ENCODE data around the gene BICD1. TPM values are rescaled to one million over a fixed set of nuclear protein-coding genes. Genes with fewer than 3 reads are reported as not detected.

BICD1 gene
- total and polyA plus RNA-seq, 2 donors (not counting 1 experiment from before 2014, with no cell fraction given): 15.2 to 93.5 TPM

DNA sequence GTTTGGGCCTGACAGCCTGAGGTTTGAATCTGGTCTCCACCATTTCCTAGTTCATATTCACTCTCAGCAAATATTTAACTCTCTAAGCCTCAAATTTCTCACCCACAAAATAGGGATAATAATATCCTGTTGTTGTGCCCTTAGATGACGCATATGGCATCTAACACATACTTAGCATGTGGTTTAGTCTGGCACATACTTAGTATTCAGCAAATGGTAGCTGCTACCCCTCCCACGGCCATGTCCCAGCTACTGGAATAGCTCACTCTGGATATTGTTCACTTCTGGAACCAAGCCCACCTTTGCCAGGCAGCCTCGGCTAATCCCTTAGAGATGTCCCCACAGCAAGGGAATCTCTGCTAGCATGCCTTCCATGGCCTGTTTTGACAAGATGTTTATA, 53.3 kb downstream of the BICD1 start:
- no peak overlapping the region for H3K27ac Mint-ChIP-seq
- POLR2A ChIA-PET: no interaction called here
- no peak for DNase-seq

DNA sequence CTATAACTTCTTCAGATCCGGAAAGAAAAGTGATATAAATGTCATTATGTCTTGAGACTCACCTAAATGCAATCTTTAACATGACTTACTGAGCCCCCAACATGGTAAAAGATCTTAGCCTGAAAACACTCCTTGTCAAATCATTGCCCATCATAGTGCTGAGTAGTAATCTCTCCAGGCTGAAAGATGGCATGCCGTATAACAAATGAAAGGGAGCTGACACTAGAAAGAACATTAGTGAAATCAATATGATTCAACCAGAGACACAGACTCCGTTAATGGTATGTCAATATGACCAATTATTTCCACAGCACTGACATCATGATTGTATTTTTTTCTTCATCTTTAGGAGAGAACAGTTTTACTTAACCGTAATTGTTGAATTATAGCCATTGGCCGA, 54.4 kb downstream of the BICD1 start:
- no peaks in the 10 kb centered on the region for H3K27me3 ChIP-seq (replicated peaks in 1 of 4; ENCODE audit: control extremely low read depth in 1 of 4, control insufficient read depth in 3 of 4, insufficient read depth in 4 of 4, low read length in 3 of 4)
- no peaks in the 10 kb centered on the region for H3K79me2 ChIP-seq (ENCODE audit: control insufficient read depth, insufficient read depth, low read length)
- no peak overlapping the region for H3K4me2 ChIP-seq (replicated peaks; ENCODE audit: low read depth, low read length, poor library complexity, severe bottlenecking)
- intact Hi-C loops (cut with micrococcal nuclease): no loop called here
- no peaks in the 10 kb centered on the region for H4K20me1 ChIP-seq (ENCODE audit: control insufficient read depth, insufficient read depth, low read length, poor library complexity, severe bottlenecking)
- no peaks in the 10 kb centered on the region for H3K36me3 ChIP-seq (replicated peaks in 1 of 2; ENCODE audit: control extremely low read depth in 1 of 2, control insufficient read depth in 1 of 2, extremely low read depth in 1 of 2, insufficient read depth in 2 of 2, low read length in 1 of 2)
- ATAC-seq (ENCODE audit: low read depth) (no peak), DNase-seq (no peak)
- ChIA-PET POLR2A (no interaction called here), CTCF (interaction anchor here (1.1 kb wide), 1 partner anchor 11 kb away, joined by 3 read pairs; no protein-coding TSS in a partner anchor)
- H3K4me3 ChIP-seq (ENCODE audit: control extremely low read depth in 1 of 5, extremely low read depth in 1 of 5, insufficient read depth in 1 of 5, low read depth in 2 of 5, low read length in 4 of 5): no peak overlapping the region
- Mint-ChIP-seq H3K4me1 (no peaks in the 10 kb centered on the region), H3K27me3 (no peaks in the 10 kb centered on the region), H3K4me3 (no peak overlapping the region), H3K27ac (no peak overlapping the region), H3K9me3 (ENCODE audit: insufficient read depth) (no peaks in the 10 kb centered on the region)
- H3K9me3 ChIP-seq (ENCODE audit: control extremely low read depth in 1 of 3, control insufficient read depth in 2 of 3, insufficient read depth in 1 of 3, low read length in 2 of 3): no peaks in the 10 kb centered on the region
- WGBS (ENCODE audit: insufficient coverage): no CpG with 5 or more reads among the region's 5 CpGs
- no peak overlapping the region for H3K9ac ChIP-seq (ENCODE audit: low read length)
- H3K27ac ChIP-seq (ENCODE audit: low read length in 2 of 2): no peak overlapping the region
- H3K4me1 ChIP-seq (ENCODE audit: control insufficient read depth in 2 of 2, insufficient read depth in 2 of 2, low read length in 2 of 2): no peaks in the 10 kb centered on the region
- H2AFZ ChIP-seq (ENCODE audit: insufficient read depth, low read depth, low read length, poor library complexity, severe bottlenecking): no peak overlapping the region
- TF ChIP-seq, protein P1, sequence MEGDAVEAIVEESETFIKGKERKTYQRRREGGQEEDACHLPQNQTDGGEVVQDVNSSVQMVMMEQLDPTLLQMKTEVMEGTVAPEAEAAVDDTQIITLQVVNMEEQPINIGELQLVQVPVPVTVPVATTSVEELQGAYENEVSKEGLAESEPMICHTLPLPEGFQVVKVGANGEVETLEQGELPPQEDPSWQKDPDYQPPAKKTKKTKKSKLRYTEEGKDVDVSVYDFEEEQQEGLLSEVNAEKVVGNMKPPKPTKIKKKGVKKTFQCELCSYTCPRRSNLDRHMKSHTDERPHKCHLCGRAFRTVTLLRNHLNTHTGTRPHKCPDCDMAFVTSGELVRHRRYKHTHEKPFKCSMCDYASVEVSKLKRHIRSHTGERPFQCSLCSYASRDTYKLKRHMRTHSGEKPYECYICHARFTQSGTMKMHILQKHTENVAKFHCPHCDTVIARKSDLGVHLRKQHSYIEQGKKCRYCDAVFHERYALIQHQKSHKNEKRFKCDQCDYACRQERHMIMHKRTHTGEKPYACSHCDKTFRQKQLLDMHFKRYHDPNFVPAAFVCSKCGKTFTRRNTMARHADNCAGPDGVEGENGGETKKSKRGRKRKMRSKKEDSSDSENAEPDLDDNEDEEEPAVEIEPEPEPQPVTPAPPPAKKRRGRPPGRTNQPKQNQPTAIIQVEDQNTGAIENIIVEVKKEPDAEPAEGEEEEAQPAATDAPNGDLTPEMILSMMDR (IDR thresholded peaks at IDR 0.05): no peak
- no peak for TF ChIP-seq EZH2 (IDR thresholded peaks at IDR 0.05; ENCODE audit: borderline replicate concordance, insufficient read depth, low read depth, low read length, poor library complexity, severe bottlenecking)

More for the DNA sequence above, 53.3 kb downstream of the BICD1 start:
- no peak overlapping the region for H3K4me2 ChIP-seq (replicated peaks; ENCODE audit: low read depth, low read length, poor library complexity, severe bottlenecking)
- no peak overlapping the region for H3K4me3 ChIP-seq (ENCODE audit: control extremely low read depth in 1 of 5, extremely low read depth in 1 of 5, insufficient read depth in 1 of 5, low read depth in 2 of 5, low read length in 4 of 5)
- TF ChIP-seq EZH2 (IDR thresholded peaks at IDR 0.05; ENCODE audit: borderline replicate concordance, insufficient read depth, low read depth, low read length, poor library complexity, severe bottlenecking): no peak
- TF ChIP-seq, protein P1 (IDR thresholded peaks at IDR 0.05): no peak
- no peak overlapping the region for H3K9ac ChIP-seq (ENCODE audit: low read length)
- no peaks in the 10 kb centered on the region for H3K9me3 Mint-ChIP-seq (ENCODE audit: insufficient read depth)
- intact Hi-C loops (cut with micrococcal nuclease): no loop called here
- no peak for ATAC-seq (ENCODE audit: low read depth)
- no peaks in the 10 kb centered on the region for H4K20me1 ChIP-seq (ENCODE audit: control insufficient read depth, insufficient read depth, low read length, poor library complexity, severe bottlenecking)
- H3K4me1 ChIP-seq (ENCODE audit: control insufficient read depth in 2 of 2, insufficient read depth in 2 of 2, low read length in 2 of 2): no peaks in the 10 kb centered on the region
- H3K9me3 ChIP-seq (ENCODE audit: control extremely low read depth in 1 of 3, control insufficient read depth in 2 of 3, insufficient read depth in 1 of 3, low read length in 2 of 3): no peaks in the 10 kb centered on the region
- no peaks in the 10 kb centered on the region for H3K36me3 ChIP-seq (replicated peaks in 1 of 2; ENCODE audit: control extremely low read depth in 1 of 2, control insufficient read depth in 1 of 2, extremely low read depth in 1 of 2, insufficient read depth in 2 of 2, low read length in 1 of 2)
- no peaks in the 10 kb centered on the region for H3K27me3 ChIP-seq (replicated peaks in 1 of 4; ENCODE audit: control extremely low read depth in 1 of 4, control insufficient read depth in 3 of 4, insufficient read depth in 4 of 4, low read length in 3 of 4)
- no peak overlapping the region for H2AFZ ChIP-seq (ENCODE audit: insufficient read depth, low read depth, low read length, poor library complexity, severe bottlenecking)
- H3K4me3 Mint-ChIP-seq: no peak overlapping the region
- H3K4me1 Mint-ChIP-seq: no peaks in the 10 kb centered on the region
- no peaks in the 10 kb centered on the region for H3K27me3 Mint-ChIP-seq
- H3K27ac ChIP-seq (ENCODE audit: low read length in 2 of 2): no peak overlapping the region
- WGBS (ENCODE audit: insufficient coverage): 95% methylated on average over 3 of the region's 3 CpGs
- CTCF ChIA-PET: interaction anchor here (0.6 kb wide), 2 partner anchors 103 to 132 kb away, joined by 3 read pairs; no protein-coding TSS in a partner anchor
- H3K79me2 ChIP-seq (ENCODE audit: control insufficient read depth, insufficient read depth, low read length): no peaks in the 10 kb centered on the region
